Gastroesophageal sphincter (tissue), 4 donors: ENCODE results near the gene DALRD3. TPM values are rescaled to one million over a fixed set of nuclear protein-coding genes. Genes with fewer than 3 reads are reported as not detected.

Experiments used
- ATAC-seq: fragments of 150-250 bp; one replicate; pipeline ENCODE4 v1.9.1; 2016; ENCODE audit warnings: mild to moderate bottlenecking, moderate library complexity
- H3K27ac ChIP-seq, 4 donors: fragments of 200-600 bp; sonication (generic) in 3 of 4; 1 replicate in 3 of 4; 2 replicates in 1 of 4; pipeline ENCODE4 v1.5.1; 2016 to 2019
- H3K27me3 ChIP-seq: fragments of 200-600 bp; sonication (generic); one replicate; pipeline ENCODE4 v1.5.1; 2019
- H3K36me3 ChIP-seq, 2 donors: fragments of 200-600 bp; sonication (generic); one replicate each; pipeline ENCODE4 v1.5.1; 2019; ENCODE audit warnings: control low read depth in 1 of 2
- H3K4me1 ChIP-seq, 3 donors: fragments of 200-600 bp; sonication (generic); 1 replicate in 2 of 3; 2 replicates in 1 of 3; pipeline ENCODE4 v1.5.1; 2016 to 2019; ENCODE audit warnings: control low read depth in 2 of 3
- H3K4me3 ChIP-seq, 2 donors: fragments of 200-600 bp; sonication (generic); one replicate each; pipeline ENCODE4 v1.5.1; 2019; ENCODE audit warnings: mild to moderate bottlenecking in 1 of 2, moderate library complexity in 1 of 2
- H3K9me3 ChIP-seq, 3 donors: fragments of 200-600 bp; sonication (generic); one replicate each; pipeline ENCODE4 v1.5.1; 2017 to 2019; ENCODE audit warnings: control low read depth in 2 of 3
- EP300 ChIP-seq: sonication (generic); formaldehyde crosslinking; IDR thresholded peaks from one replicate; pipeline ENCODE4 v1.6.1; 2017; ENCODE audit warnings: antibody characterized with exemption, mild to moderate bottlenecking
- POLR2A ChIP-seq, 2 donors: fragments of 450-650 bp; IDR thresholded peaks; one replicate each; pipeline ENCODE4 v1.6.1; 2017; ENCODE audit warnings: antibody characterized with exemption in 2 of 2, mild to moderate bottlenecking in 2 of 2, moderate library complexity in 1 of 2
- POLR2AphosphoS5 ChIP-seq: sonication (generic); formaldehyde crosslinking; IDR thresholded peaks from one replicate; pipeline ENCODE4 v1.6.1; 2017; ENCODE audit warnings: antibody characterized with exemption
- WGBS, 2 donors: methylation state at CpG; one replicate each; pipeline ENCODE4 v1.1.5; 2018; ENCODE audit warnings: low coverage in 1 of 2; 5-methylcytosine and 5-hydroxymethylcytosine counted together
- total RNA-seq, 4 donors: library from RNA; depleted of rRNA; stranded (reverse); fragments of >200 nt; gene quantifications; one replicate each; pipeline ENCODE4 v1.1.0, GENCODE V29; 2016
- TF ChIP-seq, protein P1 (sequence below), 4 experiments: fragments of 200-600 bp in 2 of 4; fragments of 450-650 bp in 2 of 4; sonication (generic) in 1 of 4; IDR thresholded peaks; one replicate each; pipeline ENCODE4 v1.5.1; 2017 to 2019; ENCODE audit warnings: antibody characterized with exemption in 4 of 4, mild to moderate bottlenecking in 2 of 4, moderate library complexity in 2 of 4

The DALRD3 gene
- total RNA-seq, 4 donors from 2014 or later = 11.8 to 29.0 (median 24.6) TPM

DNA sequence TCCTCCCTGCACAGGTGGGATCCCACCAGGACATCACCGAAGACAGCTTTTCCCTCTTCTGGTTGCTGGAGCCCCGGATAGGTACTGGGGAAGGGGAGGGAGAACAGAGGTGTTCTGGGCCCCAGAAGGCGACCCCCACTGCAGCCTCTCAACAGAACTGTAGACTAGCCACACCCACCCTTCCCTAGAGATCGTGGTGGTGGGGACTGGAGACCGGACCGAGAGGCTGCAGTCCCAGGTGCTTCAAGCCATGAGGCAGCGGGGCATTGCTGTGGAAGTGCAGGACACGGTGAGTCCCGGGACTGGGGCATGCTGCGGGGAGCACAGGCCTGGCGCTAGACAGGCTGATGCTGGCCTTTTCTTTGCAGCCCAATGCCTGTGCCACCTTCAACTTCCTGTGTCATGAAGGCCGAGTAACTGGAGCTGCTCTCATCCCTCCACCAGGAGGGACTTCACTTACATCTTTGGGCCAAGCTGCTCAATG, 4.3 kb upstream of the DALRD3 start:
- Histone ChIP-seq H3K27me3 (no peaks in the 10 kb centered on the region), H3K27ac (peak overlapping the region; percentile 98 to 100 (median 100)), H3K36me3 (peaks cover 0 to 49% of the 10 kb centered on the region in 2 donors), H3K4me1 (peaks cover 0 to 73% (median 22%) of the 10 kb centered on the region in 3 donors), H3K9me3 (no peaks in the 10 kb centered on the region), H3K4me3 (peak overlapping the region; percentile 52 to 96)
- 0 to 24% methylated on average over 1 to 3 of the region's 12 CpGs for WGBS, 2 donors
- ATAC-seq = no peak
- no peak for TF ChIP-seq POLR2A (IDR thresholded peaks at IDR 0.05)
- TF ChIP-seq, protein P1, sequence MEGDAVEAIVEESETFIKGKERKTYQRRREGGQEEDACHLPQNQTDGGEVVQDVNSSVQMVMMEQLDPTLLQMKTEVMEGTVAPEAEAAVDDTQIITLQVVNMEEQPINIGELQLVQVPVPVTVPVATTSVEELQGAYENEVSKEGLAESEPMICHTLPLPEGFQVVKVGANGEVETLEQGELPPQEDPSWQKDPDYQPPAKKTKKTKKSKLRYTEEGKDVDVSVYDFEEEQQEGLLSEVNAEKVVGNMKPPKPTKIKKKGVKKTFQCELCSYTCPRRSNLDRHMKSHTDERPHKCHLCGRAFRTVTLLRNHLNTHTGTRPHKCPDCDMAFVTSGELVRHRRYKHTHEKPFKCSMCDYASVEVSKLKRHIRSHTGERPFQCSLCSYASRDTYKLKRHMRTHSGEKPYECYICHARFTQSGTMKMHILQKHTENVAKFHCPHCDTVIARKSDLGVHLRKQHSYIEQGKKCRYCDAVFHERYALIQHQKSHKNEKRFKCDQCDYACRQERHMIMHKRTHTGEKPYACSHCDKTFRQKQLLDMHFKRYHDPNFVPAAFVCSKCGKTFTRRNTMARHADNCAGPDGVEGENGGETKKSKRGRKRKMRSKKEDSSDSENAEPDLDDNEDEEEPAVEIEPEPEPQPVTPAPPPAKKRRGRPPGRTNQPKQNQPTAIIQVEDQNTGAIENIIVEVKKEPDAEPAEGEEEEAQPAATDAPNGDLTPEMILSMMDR (IDR thresholded peaks at IDR 0.05) = no peak
- no peak for TF ChIP-seq POLR2AphosphoS5
- TF ChIP-seq EP300 = no peak

DNA sequence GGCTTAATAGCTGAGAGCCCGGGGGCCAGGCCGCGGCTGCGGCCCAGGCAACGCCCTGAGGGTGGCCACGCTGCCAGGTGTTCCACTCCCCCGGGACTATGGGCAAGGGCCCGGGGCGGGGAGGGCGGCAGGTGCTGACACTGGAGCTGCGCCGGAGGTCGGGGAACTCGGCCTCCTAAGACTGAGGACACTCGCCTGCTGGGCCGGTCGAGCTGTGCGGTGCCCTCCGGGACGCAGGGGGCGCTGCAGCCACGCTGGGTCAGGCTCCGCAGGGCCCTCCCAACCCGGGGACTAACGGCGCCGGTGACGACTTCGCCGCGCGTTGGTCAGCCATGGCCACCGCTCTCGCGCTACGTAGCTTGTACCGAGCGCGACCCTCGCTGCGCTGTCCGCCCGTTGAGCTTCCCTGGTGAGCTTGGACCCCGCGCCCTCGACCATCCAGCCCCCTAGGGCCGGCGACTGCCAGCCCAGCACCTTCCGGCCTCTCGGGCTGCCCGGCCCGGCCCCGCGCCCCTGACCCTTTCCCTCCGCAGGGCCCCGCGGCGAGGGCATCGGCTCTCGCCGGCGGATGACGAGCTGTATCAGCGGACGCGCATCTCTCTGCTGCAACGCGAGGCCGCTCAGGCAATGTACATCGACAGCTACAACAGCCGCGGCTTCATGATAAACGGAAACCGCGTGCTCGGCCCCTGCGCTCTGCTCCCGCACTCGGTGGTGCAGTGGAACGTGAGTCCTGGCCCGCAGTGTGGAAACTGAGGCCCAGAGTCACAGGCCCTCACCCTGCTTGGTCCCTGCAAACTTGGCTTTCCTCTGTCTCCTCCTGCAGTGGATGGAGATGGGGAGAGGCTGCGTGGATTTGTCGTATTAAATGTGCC, 3.7 kb upstream of the DALRD3 start, which contains the start of gene NDUFAF3:
TSS of gene NDUFAF3 (plus strand) at position 309 of the 875 bp plus-strand sequence. CDS start at position 333, 24 bp downstream.
- Histone ChIP-seq H3K27me3 (no peaks in the 10 kb centered on the region), H3K36me3 (peaks cover 0 to 43% of the 10 kb centered on the region in 2 donors), H3K9me3 (no peaks in the 10 kb centered on the region), H3K27ac (peak within 1 kb of the TSS; percentile 98 to 100 (median 100)), H3K4me1 (peaks cover 0 to 74% (median 28%) of the 10 kb centered on the region in 3 donors), H3K4me3 (peak within 1 kb of the TSS; percentile 52 to 96)
- WGBS, 2 donors = no CpG with 5 or more reads among the region's 83 CpGs
- TF ChIP-seq POLR2AphosphoS5 (peak; percentile 95), EP300 (no peak), POLR2A (IDR thresholded peaks at IDR 0.05) (peak; percentile 94 to 96)
- TF ChIP-seq, protein P1 (IDR thresholded peaks at IDR 0.05) = peak in 3 of 4 experiments; percentile 97 to 99 (median 99)
- ATAC-seq = peak; percentile 88

DNA sequence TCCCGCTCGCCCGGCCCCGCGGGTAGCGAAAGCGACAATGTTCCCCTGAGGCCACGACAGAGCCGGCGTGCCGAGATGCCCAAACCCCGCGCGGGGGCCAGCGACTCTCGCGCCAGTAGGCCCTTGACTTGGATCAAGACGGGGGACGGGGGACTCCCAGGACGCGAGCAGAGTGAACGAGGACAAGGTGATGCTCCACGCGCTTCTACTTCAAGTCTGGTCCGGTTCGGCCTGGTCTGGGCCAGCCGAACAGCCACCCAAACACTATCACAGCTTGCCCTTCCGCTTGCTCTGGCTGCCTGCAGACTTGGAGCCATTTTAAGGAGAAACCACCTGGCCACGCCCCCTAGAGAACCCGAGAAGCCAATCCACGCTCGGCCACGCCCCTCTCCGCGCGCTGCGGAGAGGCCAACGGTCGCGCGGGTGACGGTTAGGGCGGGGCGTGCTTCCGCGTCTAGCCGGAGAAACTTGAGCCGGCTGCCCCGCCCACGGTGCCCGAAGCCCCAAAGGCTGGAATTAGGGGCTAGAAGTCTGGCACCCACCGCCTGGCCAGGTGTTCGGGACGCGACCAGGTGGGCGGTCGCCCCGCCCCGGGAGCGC, 2.9 kb upstream of the DALRD3 start:
- Histone ChIP-seq H3K36me3 (peaks cover 0 to 40% of the 10 kb centered on the region in 2 donors), H3K4me1 (peaks cover 0 to 79% (median 28%) of the 10 kb centered on the region in 3 donors), H3K27ac (peak overlapping the region; percentile 98 to 100 (median 100)), H3K4me3 (peak overlapping the region; percentile 52 to 96), H3K27me3 (no peaks in the 10 kb centered on the region), H3K9me3 (no peaks in the 10 kb centered on the region)
- peak; percentile 91 for ATAC-seq
- TF ChIP-seq POLR2A (IDR thresholded peaks at IDR 0.05) (peak; percentile 95 to 97), POLR2AphosphoS5 (peak; percentile 96), EP300 (no peak)
- TF ChIP-seq, protein P1 (IDR thresholded peaks at IDR 0.05) = no peak
- WGBS, 2 donors = no CpG with 5 or more reads among the region's 60 CpGs

DNA sequence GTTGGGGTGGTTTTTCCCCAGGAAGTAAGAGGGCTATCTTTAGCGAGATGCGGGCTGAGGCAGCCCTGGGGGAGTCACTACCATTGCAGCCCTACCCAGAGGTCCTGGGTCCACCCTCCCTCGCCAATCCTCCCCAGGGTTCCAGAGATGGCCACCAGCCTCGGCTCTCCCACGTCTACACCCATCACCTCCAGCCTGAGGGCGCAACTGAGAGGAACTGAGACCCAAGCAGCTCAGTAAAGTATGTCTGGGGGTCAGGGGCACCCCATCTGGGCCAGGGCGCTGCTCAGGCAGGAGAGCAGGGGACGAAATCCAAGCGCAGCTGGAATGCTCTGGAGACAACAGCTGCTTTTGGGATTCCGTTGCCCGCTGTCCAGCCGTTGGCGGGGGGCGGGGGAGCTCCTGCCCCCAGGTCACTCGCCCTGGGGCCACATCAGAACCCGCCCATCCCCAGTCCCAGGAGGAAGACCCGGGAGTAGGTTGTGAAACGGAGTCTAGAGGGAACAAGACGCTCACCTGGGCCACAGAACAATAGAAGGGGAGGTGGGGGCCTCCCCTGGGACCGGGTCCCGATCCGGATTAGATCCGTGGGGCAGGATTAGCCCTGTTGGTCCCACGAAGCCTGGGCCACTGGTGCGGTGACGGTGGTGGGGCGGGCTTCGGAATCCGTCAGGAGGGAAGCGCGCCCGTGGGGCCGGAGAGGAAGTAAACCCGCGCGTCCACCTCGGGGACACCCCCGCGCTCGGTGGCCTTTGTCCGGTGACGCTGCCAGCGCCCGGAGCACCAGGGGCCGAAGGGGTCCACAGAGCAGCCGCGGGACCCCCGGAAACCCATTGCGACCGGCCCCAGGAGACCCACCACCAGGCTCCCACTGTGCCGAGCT, 2.2 kb upstream of the DALRD3 start:
- Histone ChIP-seq H3K27me3 (no peaks in the 10 kb centered on the region), H3K4me1 (peaks cover 0 to 74% (median 28%) of the 10 kb centered on the region in 3 donors), H3K4me3 (peak overlapping the region; percentile 52 to 96), H3K36me3 (peaks cover 0 to 40% of the 10 kb centered on the region in 2 donors), H3K9me3 (no peaks in the 10 kb centered on the region), H3K27ac (peak overlapping the region; percentile 98 to 100 (median 100))
- no peak for TF ChIP-seq EP300
- no peak for TF ChIP-seq POLR2AphosphoS5
- no peak for TF ChIP-seq POLR2A (IDR thresholded peaks at IDR 0.05)
- TF ChIP-seq, protein P1 (IDR thresholded peaks at IDR 0.05) = no peak
- WGBS, 2 donors = 24% methylated on average over 3 of the region's 51 CpGs; no CpG with 5 or more reads in 1 of the 2 donors
- ATAC-seq = no peak
